Upper lobe of left lung (tissue), 6 donors: Measurements from ENCODE around the gene NR2C2. TPM values are rescaled to one million over a fixed set of nuclear protein-coding genes. Genes with fewer than 3 reads are reported as not detected.

ENCODE experiments used
- ATAC-seq, 2 donors: fragments of 200-7000 bp; cut with Tn5 transposase; one replicate each; pipeline ENCODE4 v1.9.1; 2022; ENCODE audit warnings: mild to moderate bottlenecking in 2 of 2, moderate library complexity in 2 of 2; ENCODE audit not compliant: low FRiP score in 2 of 2
- DNase-seq, 2 donors: peaks; one replicate each; pipeline ENCODE4 v3.0.0-alpha.2; 2019 to 2020
- H3K27ac ChIP-seq, 4 donors: fragments of 200-600 bp; sonication (generic); one replicate each; pipeline ENCODE4 v1.5.1; 2016 to 2019
- H3K27me3 ChIP-seq, 4 donors: fragments of 200-600 bp; sonication (generic); one replicate each; pipeline ENCODE4 v1.5.1; 2017 to 2019
- H3K36me3 ChIP-seq, 4 donors: fragments of 200-600 bp; sonication (generic); one replicate each; pipeline ENCODE4 v1.5.1; 2016 to 2019
- H3K4me1 ChIP-seq, 4 donors: fragments of 200-600 bp; sonication (generic); one replicate each; pipeline ENCODE4 v1.5.1; 2018 to 2019
- H3K4me3 ChIP-seq, 4 donors: fragments of 200-600 bp; sonication (generic); one replicate each; pipeline ENCODE4 v1.5.1; 2017 to 2019; ENCODE audit warnings: mild to moderate bottlenecking in 2 of 4, moderate library complexity in 1 of 4
- H3K9me3 ChIP-seq, 4 donors: fragments of 200-600 bp; sonication (generic); one replicate each; pipeline ENCODE4 v1.5.1; 2018 to 2019
- EP300 ChIP-seq, 4 donors: sonication (generic); formaldehyde crosslinking; IDR thresholded peaks; one replicate each; pipeline ENCODE4 v1.5.1; 2017; ENCODE audit warnings: antibody characterized with exemption in 4 of 4, control low read depth in 2 of 4
- POLR2A ChIP-seq, 4 donors: fragments of 450-650 bp; IDR thresholded peaks; one replicate each; pipeline ENCODE4 v1.5.1; 2016 to 2017; ENCODE audit warnings: antibody characterized with exemption in 4 of 4, mild to moderate bottlenecking in 2 of 4
- POLR2AphosphoS5 ChIP-seq, 2 donors: sonication (generic); formaldehyde crosslinking; IDR thresholded peaks; one replicate each; pipeline ENCODE4 v1.5.1; 2017; ENCODE audit warnings: antibody characterized with exemption in 2 of 2
- WGBS, 2 donors: methylation state at CpG; one replicate each; pipeline ENCODE4 v1.1.5; 2017 to 2018; 5-methylcytosine and 5-hydroxymethylcytosine counted together
- total RNA-seq, 6 donors: library from RNA; depleted of rRNA in 4 of 6; stranded (reverse); fragments of >200 nt in 4 of 6; gene quantifications; one replicate each; pipeline versions ENCODE4 v1.1.0 to v1.2.1, GENCODE V29; 2016 to 2021
- TF ChIP-seq, protein P1 (sequence below), 6 experiments: fragments of 450-650 bp in 4 of 6; fragments of 200-600 bp in 2 of 6; sonication (generic) in 2 of 6; IDR thresholded peaks; one replicate each; pipeline ENCODE4 v1.5.1; 2016 to 2019; ENCODE audit warnings: antibody characterized with exemption in 6 of 6
- donor health status: DM: no; HTN: no; CAD: no; lungs with moderate emphysema.
- donor health status: DM: no; HTN: yes; CAD: no; lungs with severe emphysema.

NR2C2 gene
- total RNA-seq, 6 donors from 2014 or later, result 24.9 to 54.0 (median 46.6) TPM

DNA sequence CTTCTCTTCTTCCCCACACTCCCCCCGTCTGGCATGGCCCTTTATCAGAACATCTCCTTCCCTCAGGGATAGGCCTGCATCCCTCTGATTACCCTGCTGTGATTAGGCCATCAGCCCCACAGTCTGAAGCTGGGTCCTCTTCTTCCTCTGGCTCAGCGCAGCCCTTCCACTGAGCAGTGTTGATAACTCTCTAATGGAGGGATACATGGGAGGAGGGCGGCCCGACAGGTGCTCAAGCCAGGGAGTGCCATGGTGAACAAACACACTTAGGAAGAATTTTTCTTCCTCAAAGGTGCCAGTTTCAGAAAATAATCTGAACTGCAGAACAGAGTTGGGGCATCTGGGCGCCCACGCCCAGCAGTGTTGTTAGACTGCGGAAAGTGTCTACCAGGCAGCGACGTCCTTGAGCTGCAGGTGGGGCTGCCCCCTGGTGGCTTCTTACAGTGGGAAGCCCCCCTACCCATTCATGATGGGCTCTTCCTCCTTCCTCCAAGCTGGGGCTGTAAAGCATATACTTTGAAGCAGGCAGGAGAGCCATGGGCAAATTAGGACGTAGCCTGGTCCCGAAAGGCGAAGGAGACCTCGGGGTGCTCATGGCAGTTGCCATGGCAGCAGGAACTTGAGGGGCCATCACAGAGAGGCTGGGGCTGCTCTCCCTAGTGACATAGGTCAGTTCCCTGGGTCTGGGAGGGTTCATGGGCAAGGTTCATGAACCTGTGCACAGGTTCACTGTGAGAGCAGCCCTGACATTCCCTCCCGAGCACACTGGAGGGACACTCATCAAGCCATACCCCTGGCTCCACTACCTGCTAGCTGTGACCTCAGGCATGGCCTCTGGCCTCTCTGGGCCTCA is 33.2 kb upstream of the NR2C2 start:
- ATAC-seq, result no peak
- WGBS, 2 donors, result 79 to 80% methylated on average over 9 to 14 of the region's 14 CpGs
- Histone ChIP-seq H3K4me3 (no peak overlapping the region), H3K4me1 (peaks cover 0 to 11% (median 4%) of the 10 kb centered on the region in 4 donors), H3K9me3 (no peaks in the 10 kb centered on the region), H3K36me3 (peaks cover 0 to 46% (median 2%) of the 10 kb centered on the region in 4 donors), H3K27ac (no peak overlapping the region), H3K27me3 (no peaks in the 10 kb centered on the region)
- TF ChIP-seq POLR2AphosphoS5 (IDR thresholded peaks at IDR 0.05), result no peak
- TF ChIP-seq EP300 (IDR thresholded peaks at IDR 0.05), result no peak
- TF ChIP-seq, protein P1, sequence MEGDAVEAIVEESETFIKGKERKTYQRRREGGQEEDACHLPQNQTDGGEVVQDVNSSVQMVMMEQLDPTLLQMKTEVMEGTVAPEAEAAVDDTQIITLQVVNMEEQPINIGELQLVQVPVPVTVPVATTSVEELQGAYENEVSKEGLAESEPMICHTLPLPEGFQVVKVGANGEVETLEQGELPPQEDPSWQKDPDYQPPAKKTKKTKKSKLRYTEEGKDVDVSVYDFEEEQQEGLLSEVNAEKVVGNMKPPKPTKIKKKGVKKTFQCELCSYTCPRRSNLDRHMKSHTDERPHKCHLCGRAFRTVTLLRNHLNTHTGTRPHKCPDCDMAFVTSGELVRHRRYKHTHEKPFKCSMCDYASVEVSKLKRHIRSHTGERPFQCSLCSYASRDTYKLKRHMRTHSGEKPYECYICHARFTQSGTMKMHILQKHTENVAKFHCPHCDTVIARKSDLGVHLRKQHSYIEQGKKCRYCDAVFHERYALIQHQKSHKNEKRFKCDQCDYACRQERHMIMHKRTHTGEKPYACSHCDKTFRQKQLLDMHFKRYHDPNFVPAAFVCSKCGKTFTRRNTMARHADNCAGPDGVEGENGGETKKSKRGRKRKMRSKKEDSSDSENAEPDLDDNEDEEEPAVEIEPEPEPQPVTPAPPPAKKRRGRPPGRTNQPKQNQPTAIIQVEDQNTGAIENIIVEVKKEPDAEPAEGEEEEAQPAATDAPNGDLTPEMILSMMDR (IDR thresholded peaks at IDR 0.05), result no peak
- DNase-seq, result no peak

DNA sequence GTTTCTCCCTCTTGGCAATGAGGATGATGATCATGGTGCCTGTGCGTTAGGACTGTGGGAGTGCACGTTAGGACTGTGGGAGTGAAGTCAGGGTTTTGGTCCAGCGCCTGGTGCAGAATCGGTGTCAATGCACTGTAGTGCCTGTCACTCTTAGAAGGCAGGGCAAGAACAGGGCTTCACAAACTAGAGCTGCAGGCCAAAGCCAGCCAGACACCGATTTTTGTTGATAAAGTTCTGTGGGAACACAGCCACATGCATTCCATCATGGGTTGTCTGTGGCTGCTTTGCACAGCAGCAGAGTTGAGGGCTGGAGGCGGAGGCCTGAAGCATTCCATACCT is 32.6 kb upstream of the NR2C2 start:
- no peak for ATAC-seq
- DNase-seq, result no peak
- H3K4me3 ChIP-seq, result no peak overlapping the region
- no peak for TF ChIP-seq EP300 (IDR thresholded peaks at IDR 0.05)
- TF ChIP-seq, protein P1 (IDR thresholded peaks at IDR 0.05), result no peak
- no peak for TF ChIP-seq POLR2A (IDR thresholded peaks at IDR 0.05)
- no peak for TF ChIP-seq POLR2AphosphoS5 (IDR thresholded peaks at IDR 0.05)
- no peaks in the 10 kb centered on the region for H3K27me3 ChIP-seq
- H3K4me1 ChIP-seq, result peaks cover 0 to 11% (median 4%) of the 10 kb centered on the region in 4 donors
- H3K27ac ChIP-seq, result no peak overlapping the region
- peaks cover 0 to 44% (median 2%) of the 10 kb centered on the region in 4 donors for H3K36me3 ChIP-seq
- no peaks in the 10 kb centered on the region for H3K9me3 ChIP-seq
- WGBS, 2 donors, result 78 to 79% methylated on average over 6 of the region's 6 CpGs

DNA sequence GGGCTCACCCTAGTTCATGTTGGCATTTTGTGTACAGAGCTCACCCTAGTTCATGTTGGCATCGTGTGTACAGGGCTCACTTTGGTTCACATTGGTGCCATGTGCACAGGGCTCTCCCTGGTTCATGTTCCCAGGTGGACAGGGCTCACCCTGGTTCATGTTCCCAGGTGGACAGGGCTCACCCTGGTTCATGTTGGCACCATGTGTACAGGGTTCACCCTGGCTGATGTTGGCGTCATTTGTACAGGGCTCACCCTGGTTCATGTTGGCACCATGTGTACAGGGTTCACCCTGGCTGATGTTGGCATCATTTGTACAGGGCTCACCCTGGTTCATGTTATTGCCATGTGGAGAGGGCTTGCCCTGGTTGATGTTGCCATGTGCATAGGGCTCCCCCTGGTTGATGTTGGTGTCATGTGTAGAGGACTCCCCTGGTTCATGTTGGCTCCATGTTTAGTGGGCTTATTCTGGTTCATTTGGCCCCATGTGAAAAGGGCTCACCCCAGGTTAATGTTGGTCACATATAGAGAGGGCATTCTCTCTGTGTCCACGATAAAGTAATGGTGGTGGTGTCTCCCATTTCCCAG is 31.7 kb upstream of the NR2C2 start:
- WGBS, 2 donors, result 74 to 87% methylated on average over 3 of the region's 3 CpGs
- Histone ChIP-seq H3K27ac (no peak overlapping the region), H3K4me1 (peaks cover 0 to 14% (median 5%) of the 10 kb centered on the region in 4 donors), H3K27me3 (no peaks in the 10 kb centered on the region), H3K36me3 (peaks cover 0 to 35% (median 2%) of the 10 kb centered on the region in 4 donors), H3K4me3 (no peak overlapping the region), H3K9me3 (no peaks in the 10 kb centered on the region)
- DNase-seq, result no peak
- TF ChIP-seq POLR2A (IDR thresholded peaks at IDR 0.05) (no peak), EP300 (IDR thresholded peaks at IDR 0.05) (no peak), POLR2AphosphoS5 (IDR thresholded peaks at IDR 0.05) (no peak)
- TF ChIP-seq, protein P1 (IDR thresholded peaks at IDR 0.05), result no peak
- no peak for ATAC-seq

DNA sequence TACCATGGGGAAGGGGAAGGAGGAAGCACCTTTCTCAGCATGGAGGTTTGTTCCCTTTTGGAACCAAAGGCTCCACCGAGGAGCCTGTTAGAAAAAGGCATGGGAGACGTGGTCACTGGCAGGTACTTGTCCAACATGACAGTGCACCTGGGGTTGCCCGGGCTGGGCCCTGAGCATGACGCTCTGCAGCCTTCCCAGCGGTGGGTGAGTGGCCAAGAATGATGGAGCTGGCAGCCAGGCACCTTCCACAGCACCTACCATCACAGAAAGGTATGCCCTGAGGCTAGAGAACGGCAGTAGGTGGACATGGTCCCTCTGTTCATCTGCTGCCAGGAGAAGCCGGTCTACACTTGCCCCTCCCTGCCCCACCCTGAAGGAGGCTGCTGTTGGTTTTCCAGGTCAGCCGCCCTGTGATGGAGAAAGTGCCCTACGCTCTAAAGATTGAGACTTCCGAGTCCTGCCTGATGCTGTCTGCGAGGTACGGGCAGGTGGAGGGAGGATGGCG is 29.0 kb upstream of the NR2C2 start:
- no peak overlapping the region for H3K27ac ChIP-seq
- H3K4me1 ChIP-seq, result peaks cover 3 to 23% (median 9%) of the 10 kb centered on the region in 4 donors
- TF ChIP-seq POLR2AphosphoS5 (IDR thresholded peaks at IDR 0.05) (no peak), POLR2A (IDR thresholded peaks at IDR 0.05) (no peak), EP300 (IDR thresholded peaks at IDR 0.05) (no peak)
- TF ChIP-seq, protein P1 (IDR thresholded peaks at IDR 0.05), result no peak
- no peak for ATAC-seq
- WGBS, 2 donors, result 80 to 90% methylated on average over 11 of the region's 13 CpGs
- peaks cover 0 to 35% (median 8%) of the 10 kb centered on the region in 4 donors for H3K36me3 ChIP-seq
- H3K4me3 ChIP-seq, result no peak overlapping the region
- no peaks in the 10 kb centered on the region for H3K9me3 ChIP-seq
- no peak for DNase-seq
- no peaks in the 10 kb centered on the region for H3K27me3 ChIP-seq
